ENCODE data around the gene MYO1G. TPM values are rescaled to one million over a fixed set of nuclear protein-coding genes. Genes with fewer than 3 reads are reported as not detected.

The MYO1G gene
- total and polyA plus RNA-seq, 9 of the 15 experiments (the other 6 are each of a cell fraction or from before 2014, with no cell fraction given), result 0.03 to 0.62 (median 0.13) TPM; not detected in 1

GRCh38 chr7:44994877-44995554 is 16.2 kb upstream of the MYO1G start (continued):
- TF ChIP-seq ZNF707 (CRISPR knock-in tag; conservative IDR thresholded peaks at IDR 0.05), result no peak
- peak; percentile 84; the same call in 1 of the 2 replicates for TF ChIP-seq ZNF197 (CRISPR knock-in tag; IDR thresholded peaks at IDR 0.05; ENCODE audit: low read depth)
- no peak for TF ChIP-seq MYBL2 (IDR thresholded peaks at IDR 0.05; ENCODE audit: low read depth)
- no peak for TF ChIP-seq MYBL2 (CRISPR knock-in tag; IDR thresholded peaks at IDR 0.05; ENCODE audit: borderline replicate concordance)
- no peak for TF ChIP-seq MIER1 (IDR thresholded peaks at IDR 0.05; ENCODE audit: low read depth)
- no peak for TF ChIP-seq STAG1 (CRISPR knock-in tag; IDR thresholded peaks at IDR 0.05; ENCODE audit: borderline replicate concordance)
- no peak for TF ChIP-seq ZNF239 (CRISPR knock-in tag; IDR thresholded peaks at IDR 0.05)
- TF ChIP-seq, protein P1, sequence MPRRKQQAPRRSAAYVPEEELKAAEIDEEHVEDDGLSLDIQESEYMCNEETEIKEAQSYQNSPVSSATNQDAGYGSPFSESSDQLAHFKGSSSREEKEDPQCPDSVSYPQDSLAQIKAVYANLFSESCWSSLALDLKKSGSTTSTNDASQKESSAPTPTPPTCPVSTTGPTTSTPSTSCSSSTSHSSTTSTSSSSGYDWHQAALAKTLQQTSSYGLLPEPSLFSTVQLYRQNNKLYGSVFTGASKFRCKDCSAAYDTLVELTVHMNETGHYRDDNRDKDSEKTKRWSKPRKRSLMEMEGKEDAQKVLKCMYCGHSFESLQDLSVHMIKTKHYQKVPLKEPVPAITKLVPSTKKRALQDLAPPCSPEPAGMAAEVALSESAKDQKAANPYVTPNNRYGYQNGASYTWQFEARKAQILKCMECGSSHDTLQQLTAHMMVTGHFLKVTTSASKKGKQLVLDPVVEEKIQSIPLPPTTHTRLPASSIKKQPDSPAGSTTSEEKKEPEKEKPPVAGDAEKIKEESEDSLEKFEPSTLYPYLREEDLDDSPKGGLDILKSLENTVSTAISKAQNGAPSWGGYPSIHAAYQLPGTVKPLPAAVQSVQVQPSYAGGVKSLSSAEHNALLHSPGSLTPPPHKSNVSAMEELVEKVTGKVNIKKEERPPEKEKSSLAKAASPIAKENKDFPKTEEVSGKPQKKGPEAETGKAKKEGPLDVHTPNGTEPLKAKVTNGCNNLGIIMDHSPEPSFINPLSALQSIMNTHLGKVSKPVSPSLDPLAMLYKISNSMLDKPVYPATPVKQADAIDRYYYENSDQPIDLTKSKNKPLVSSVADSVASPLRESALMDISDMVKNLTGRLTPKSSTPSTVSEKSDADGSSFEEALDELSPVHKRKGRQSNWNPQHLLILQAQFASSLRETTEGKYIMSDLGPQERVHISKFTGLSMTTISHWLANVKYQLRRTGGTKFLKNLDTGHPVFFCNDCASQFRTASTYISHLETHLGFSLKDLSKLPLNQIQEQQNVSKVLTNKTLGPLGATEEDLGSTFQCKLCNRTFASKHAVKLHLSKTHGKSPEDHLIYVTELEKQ (CRISPR knock-in tag; IDR thresholded peaks at IDR 0.05), result no peak
- TF ChIP-seq ZNF717 (CRISPR knock-in tag; IDR thresholded peaks at IDR 0.05), result no peak
- TF ChIP-seq ETV5 (CRISPR knock-in tag; IDR thresholded peaks at IDR 0.05; ENCODE audit: low read depth), result peak; percentile 98
- TF ChIP-seq ZNF384 (IDR thresholded peaks at IDR 0.05; ENCODE audit: low read depth, low read length), result no peak
- no peak for TF ChIP-seq ZSCAN29 (IDR thresholded peaks at IDR 0.05)
- TF ChIP-seq ZNF354B (CRISPR knock-in tag; IDR thresholded peaks at IDR 0.05), result no peak
- TF ChIP-seq NELFE (IDR thresholded peaks at IDR 0.05; ENCODE audit: insufficient read depth, insufficient read length), result no peak
- TF ChIP-seq, protein P2, sequence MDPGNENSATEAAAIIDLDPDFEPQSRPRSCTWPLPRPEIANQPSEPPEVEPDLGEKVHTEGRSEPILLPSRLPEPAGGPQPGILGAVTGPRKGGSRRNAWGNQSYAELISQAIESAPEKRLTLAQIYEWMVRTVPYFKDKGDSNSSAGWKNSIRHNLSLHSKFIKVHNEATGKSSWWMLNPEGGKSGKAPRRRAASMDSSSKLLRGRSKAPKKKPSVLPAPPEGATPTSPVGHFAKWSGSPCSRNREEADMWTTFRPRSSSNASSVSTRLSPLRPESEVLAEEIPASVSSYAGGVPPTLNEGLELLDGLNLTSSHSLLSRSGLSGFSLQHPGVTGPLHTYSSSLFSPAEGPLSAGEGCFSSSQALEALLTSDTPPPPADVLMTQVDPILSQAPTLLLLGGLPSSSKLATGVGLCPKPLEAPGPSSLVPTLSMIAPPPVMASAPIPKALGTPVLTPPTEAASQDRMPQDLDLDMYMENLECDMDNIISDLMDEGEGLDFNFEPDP (CRISPR knock-in tag; IDR thresholded peaks at IDR 0.05), result no peak
- TF ChIP-seq BRD4 (IDR thresholded peaks at IDR 0.05), result peak; percentile 18; the same call in 1 of the 2 replicates
- TF ChIP-seq MXI1 (IDR thresholded peaks at IDR 0.05; ENCODE audit: low read depth, low read length), result no peak
- TF ChIP-seq, protein P3, sequence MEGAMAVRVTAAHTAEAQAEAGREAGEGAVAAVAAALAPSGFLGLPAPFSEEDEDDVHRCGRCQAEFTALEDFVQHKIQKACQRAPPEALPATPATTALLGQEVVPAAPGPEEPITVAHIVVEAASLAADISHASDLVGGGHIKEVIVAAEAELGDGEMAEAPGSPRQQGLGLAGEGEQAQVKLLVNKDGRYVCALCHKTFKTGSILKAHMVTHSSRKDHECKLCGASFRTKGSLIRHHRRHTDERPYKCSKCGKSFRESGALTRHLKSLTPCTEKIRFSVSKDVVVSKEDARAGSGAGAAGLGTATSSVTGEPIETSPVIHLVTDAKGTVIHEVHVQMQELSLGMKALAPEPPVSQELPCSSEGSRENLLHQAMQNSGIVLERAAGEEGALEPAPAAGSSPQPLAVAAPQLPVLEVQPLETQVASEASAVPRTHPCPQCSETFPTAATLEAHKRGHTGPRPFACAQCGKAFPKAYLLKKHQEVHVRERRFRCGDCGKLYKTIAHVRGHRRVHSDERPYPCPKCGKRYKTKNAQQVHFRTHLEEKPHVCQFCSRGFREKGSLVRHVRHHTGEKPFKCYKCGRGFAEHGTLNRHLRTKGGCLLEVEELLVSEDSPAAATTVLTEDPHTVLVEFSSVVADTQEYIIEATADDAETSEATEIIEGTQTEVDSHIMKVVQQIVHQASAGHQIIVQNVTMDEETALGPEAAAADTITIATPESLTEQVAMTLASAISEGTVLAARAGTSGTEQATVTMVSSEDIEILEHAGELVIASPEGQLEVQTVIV (CRISPR knock-in tag; IDR thresholded peaks at IDR 0.05; ENCODE audit: borderline replicate concordance), result no peak
- TF ChIP-seq GMEB1 (CRISPR knock-in tag; IDR thresholded peaks at IDR 0.05), result no peak
- no peak for TF ChIP-seq HNRNPL (IDR thresholded peaks at IDR 0.05; ENCODE audit: low read depth, low read length)
